ENCODE results near the gene SHC2.
"Not testable (repeated sequence)": the region's sequence is repeated elsewhere in the genome, so short reads cannot be mapped to it uniquely, and the experiment has no call there.

The SHC2 gene

DNA sequence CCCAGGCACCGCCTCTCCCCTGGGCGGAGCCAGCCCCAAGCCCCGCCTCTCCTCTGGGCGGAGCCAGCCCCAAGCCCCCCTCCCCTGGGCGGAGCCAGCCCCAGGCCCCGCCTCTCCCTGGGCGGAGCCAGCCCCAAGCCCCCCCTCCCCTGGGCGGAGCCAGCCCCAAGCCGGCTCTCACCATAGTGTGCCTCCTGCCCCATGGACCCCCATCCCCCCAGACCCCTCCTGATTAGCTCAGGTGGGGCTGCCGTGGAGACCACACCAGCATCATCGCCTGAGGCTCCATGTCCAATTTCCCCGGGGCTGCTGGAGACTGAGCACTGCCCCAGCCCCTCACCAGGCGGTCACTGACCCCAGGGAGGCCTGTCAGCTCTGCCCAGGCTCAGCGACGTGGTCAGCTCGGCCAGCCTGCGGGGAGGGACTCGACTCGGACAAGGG, 31.3 kb upstream of the SHC2 start:
- DNase-seq = no peak

DNA sequence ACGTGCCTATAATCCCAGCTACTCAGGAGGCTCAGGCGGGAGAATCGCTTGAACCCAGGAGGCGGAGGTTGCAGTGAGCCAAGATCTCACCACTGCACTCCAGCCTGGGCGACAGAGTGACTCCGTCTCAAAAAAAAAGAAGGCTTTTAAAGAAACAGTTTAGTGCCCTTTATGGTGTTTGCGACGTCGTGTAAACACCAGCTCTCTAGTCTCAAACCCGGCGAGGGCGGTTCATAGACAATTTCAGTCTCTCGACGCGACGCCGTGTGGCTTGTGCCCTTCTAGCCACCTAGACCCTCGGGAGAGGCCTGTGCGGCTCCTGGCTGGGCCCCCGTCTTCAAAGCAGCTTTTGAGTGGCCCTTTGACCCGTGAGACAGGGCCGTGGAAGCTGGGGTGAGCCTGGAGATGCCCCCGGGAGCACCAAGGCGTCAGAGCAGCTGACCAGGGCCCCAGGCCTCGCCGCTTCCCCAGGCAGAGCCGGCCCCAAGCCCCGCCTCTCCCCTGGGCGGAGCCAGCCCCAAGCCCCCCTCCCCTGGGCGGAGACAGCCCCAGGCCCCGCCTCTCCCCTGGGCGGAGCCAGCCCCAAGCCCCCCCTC, 30.4 kb upstream of the SHC2 start:
- no peak for DNase-seq

DNA sequence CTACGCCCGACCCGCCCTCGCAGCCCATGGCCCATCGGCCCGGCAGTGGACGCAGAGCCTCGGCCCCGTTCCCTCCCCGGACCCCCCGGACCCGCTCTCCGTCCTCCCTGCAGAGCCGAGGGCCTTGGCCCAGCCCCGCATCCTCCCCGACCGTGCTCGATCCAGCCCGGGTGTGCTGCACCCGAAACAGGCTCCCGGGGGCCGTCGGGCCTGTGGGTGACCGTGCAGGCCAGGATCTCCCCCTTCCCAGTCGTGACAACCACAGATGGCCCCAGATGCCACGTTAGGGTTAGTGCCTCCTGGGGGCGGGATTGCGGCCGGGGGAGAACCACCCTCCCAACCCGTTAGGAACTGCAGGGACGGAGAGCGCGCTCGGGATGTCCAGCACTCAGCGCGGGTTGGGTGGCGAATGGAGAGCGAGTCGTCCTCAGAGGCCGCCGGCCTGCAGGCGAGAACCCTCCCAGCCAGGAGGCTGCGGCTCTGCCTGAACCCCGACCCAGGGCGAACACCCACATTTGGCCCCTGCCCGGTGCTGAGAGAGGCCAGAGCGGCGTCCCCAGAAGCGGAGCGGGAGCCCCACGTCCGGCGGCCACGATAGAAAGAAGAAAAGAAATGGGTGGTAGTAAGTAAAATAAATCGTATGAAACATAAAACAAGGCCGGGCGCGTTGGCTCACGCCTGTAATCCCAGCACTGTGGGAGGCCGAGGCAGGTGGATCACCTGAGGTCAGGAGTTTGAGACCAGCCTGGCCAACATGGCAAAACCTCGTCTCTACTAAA, 28.8 kb upstream of the SHC2 start:
- no peak for DNase-seq

GRCh38 chr19:488505-489417, 27.9 kb upstream of the SHC2 start:
- DNase-seq = peak; percentile 75

DNA sequence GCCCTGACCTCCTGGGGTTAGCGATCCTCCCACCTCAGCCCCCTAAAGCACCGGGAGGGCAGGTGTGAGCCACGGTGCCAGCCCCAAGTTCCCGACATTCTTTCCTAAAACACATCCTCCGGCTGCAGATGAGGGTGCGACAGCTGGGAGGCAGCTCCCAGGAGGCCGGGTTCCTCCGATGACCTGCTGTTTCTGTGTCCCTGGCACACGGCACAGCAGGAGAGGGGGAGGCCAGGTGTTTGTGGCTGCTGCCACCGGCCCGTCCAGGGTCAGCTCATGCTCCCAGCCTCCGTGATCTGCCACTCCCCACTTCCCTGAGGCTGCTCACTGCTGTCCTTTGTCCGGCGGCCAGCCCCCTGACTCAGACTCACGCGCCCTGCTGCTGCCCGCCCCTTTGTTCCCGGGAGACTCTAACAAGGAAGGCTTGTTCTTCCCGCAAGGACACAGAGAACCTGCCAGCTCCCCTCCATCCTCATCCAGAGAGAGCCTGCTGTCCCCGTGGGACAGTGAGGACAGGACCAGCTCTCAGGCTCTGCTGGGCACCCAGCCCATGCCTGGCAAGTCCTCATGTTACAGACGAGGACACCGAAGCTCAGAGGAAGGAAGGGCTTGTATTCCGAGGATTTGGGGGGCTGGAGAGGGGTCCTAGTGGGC, 24.9 kb upstream of the SHC2 start:
- DNase-seq = no peak

DNA sequence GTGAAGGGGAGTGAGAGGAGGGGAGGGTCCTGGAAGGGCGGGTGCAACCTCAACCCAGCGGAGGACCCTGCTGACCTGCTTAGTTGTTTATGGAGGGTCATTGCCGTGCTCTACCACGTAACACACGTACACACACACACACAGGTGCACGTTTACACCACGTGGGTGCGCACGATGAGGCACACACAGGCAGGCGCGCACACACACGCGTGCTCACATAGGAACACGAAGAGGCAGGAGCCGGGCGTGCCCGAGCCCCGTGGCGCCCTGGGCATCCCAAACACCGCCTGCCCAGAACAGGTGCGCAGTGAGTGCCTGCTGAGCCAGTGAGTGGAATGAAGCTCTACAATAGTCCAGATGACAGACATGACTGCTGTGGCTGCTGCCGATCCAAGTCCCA, 24.2 kb upstream of the SHC2 start:
- DNase-seq = no peak

DNA sequence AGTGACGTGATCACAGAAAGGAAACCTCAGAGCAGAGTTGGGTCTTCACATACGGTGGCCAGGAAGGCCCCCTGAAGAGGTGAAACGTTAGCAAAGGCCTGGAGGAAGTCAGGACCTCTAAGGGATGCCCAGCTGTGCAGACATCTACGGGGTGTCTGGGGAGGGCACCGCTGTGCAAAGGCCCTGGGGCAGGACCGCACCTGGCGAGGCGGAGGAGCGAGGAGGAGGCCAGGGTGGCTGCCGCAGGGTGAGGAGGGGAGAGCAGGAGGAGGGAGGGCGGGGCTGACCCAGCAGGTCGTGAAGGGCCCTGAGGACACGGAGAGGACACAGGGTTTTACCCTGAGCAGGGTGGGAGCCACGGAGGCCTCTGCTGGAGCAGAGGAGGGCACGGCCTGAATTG, 23.7 kb upstream of the SHC2 start:
- DNase-seq = no peak

DNA sequence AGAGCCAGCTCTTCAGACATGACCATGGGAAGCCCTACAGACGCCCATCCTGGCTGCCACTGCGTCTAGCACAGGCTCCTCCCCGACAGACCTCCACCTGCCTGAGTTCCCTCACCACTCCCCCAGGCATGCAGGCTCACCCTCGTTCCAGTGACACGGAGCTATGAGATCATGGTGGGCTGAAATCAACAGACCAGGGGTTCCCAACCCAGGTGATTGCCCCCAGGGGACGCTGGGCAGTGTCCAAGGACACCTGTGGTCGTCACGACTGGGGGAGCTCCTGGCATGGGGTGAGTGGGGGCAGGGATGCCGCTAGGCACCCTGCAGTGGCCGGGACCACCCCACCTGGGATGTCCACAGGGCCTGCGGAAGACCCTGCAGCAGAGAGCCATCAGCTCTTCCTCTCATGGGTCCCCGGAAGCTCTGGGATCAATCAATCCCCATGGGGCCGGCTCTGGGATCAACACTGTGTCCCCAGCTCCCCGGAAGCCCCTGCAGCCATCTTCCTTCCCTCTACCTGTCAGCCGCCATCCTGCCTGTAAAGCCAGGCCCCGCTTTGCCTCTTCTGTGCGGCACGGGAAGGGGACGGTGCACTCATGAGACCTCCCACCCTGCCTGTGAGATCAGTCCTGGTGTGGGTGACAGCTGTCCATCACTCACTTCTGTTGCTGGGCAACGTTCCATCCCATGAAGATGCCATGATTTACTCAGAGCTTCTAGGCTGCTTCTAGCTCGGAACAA, 22.7 kb upstream of the SHC2 start:
- no peak for DNase-seq

- no peak for DNase-seq
These were observed 21.6 kb upstream of the SHC2 start for GRCh38 chr19:482186-483041.

- DNase-seq = not testable (repeated sequence)
These were observed 20.3 kb upstream of the SHC2 start for GRCh38 chr19:481100-481499.

- no peak for DNase-seq
These were observed 19.4 kb upstream of the SHC2 start for GRCh38 chr19:480016-480855.

GRCh38 chr19:478976-479375, 18.1 kb upstream of the SHC2 start:
- no peak for DNase-seq

- DNase-seq = peak; percentile 55
These were observed 17.5 kb upstream of the SHC2 start for GRCh38 chr19:478236-478903.

DNA sequence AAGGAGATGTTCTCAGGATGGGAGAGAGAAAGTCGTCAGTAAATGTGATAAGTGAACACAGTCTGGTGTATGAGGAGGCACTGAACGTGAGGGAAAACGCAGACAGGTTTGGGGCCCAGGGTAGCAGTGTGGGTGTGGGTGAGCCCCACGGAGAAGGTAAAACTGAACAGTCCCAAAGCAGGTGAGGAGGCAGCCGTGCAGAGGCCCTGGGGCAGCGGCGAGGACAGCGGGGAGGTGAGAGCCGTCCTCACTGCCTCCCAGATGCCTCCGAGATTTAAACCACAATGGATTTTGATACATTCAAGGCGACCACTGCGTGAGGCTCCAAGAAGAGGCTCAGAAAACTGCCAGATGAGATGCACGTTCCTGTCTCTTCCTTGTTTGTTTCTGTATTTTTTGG, 14.5 kb upstream of the SHC2 start:
- no peak for DNase-seq

- no peak for DNase-seq
These were observed 13.6 kb upstream of the SHC2 start for GRCh38 chr19:474126-475078.

DNA sequence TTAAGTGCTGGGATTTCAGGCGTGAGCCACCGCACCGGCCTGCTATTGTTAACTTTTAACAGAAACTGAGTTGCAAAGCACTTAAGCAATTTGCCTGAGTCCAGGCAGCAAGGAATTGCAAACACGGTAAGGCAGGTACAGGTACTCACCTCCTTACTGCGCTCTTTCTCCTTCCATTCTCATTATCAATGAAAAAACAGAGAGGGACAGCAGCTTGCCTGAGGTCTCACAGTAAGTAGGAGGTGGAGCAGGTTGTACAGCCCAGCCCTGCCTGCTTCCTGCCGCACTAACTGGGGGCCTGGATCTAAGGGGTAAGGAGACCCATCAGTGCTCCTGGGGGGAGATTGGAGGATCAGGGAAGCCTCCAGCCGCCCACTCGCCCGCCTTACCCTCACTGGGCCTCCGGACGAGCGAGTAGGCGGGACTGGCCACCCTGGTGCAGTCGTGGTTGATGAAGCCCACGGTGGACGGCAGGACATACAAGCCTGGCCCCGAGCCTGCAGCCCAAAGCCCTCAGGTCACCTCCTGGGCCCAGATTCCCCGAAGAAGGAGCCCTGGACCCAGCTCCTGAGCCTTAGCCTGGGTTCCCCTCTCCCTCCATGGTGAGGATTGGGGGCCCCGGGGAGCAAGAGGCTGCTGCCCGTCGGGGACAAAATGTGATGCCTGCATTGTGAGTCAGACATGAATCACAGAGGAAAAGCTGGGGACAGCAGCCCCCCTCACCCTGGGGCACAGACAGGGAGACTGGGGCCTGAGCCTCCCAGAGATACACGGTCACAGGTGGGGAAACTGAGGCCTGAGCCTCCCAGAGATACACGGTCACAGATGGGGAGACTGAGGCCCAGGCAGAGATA, 11.4 kb upstream of the SHC2 start:
- DNase-seq = no peak

DNA sequence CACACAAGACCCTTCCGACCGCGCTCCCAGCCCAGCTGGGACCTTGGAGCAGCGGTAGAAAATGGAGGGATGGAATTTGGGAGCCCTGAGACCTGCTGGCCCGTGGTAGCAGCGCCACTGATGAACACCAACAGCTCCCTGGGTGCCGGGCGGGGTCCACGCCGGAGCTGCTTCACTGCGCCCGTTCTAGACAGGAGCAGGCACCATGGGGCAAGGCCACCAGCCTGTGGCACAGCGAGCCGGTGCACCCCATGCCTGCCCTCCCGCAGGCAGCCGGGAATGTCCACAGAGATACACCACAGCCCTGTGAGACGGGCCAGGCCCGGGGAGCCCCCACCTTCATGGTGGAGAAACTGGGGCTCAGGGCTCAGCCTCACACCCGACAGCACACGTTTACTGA, 9.9 kb upstream of the SHC2 start:
- no peak for DNase-seq

DNA sequence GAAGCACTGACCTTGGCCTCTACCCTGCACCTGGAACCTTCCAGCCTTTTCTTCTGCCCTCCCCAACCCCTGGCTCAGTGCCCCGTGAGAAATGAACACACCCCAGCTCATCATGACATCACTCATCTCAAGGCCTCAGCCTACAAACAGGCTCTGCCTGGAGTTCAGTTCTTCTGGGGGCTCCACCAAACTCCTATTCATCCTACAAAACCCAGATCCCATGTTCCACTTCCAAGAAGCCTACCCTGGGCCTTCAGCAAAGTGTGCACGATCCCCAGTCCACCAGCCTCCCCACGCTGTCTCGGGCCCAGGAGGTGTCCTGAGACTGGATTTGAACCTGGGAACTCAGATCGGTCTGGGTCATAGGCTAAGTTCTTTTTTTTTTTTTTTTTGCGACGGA, 9.0 kb upstream of the SHC2 start:
- no peak for DNase-seq
